Measurements from ENCODE around the gene ESYT2.
A peak's percentile ranks its signal among the peaks of the same experiment; 100 is the strongest.

Gene ESYT2

DNA sequence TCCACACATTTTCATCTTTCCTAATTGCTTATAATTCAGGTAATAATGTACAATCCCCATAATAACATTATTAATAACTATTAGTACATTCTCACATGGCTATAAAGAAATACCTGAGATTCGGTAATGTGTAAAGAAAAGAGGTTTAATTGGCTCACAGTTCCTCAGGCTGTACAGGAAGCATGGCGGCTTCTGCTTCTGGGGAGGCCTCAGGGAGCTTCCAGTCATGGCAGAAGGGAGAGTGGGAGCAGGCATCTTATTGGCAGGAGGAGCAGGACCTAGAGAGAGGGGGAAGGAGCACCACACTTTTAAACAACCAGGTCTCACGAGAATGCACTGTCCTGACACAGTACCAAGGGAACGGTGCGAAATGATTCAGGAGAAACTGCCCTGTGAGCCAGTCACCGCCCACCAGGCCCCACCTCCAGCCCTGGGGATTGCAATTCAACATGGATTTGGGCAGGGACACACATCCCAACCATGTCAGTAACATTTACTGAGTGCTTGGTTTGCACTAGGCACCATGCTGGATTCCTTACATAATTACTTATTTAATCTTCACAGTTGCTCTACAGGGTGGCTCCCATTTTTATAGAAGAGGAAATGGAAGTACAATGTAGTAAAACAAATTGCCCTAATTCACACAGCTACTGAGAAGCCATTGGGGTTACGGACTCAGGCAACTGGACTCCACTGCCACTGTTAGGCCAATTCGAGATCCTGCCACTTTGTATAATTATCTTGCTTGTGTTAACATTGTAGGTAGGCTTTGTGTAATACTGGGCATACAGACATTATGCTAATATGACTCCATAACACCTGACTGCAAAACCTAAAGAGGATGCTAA lies 8.7 kb upstream of the ESYT2 start:
- no peak overlapping the region for H3K4me3 ChIP-seq (ENCODE audit: control insufficient read depth, low read depth, low read length)
- TF ChIP-seq, protein P1, sequence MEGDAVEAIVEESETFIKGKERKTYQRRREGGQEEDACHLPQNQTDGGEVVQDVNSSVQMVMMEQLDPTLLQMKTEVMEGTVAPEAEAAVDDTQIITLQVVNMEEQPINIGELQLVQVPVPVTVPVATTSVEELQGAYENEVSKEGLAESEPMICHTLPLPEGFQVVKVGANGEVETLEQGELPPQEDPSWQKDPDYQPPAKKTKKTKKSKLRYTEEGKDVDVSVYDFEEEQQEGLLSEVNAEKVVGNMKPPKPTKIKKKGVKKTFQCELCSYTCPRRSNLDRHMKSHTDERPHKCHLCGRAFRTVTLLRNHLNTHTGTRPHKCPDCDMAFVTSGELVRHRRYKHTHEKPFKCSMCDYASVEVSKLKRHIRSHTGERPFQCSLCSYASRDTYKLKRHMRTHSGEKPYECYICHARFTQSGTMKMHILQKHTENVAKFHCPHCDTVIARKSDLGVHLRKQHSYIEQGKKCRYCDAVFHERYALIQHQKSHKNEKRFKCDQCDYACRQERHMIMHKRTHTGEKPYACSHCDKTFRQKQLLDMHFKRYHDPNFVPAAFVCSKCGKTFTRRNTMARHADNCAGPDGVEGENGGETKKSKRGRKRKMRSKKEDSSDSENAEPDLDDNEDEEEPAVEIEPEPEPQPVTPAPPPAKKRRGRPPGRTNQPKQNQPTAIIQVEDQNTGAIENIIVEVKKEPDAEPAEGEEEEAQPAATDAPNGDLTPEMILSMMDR (conservative IDR thresholded peaks at IDR 0.05; ENCODE audit: control insufficient read depth, insufficient read depth, low read depth, low read length) = no peak
- no peak for DNase-seq (ENCODE audit: low read depth)

DNA sequence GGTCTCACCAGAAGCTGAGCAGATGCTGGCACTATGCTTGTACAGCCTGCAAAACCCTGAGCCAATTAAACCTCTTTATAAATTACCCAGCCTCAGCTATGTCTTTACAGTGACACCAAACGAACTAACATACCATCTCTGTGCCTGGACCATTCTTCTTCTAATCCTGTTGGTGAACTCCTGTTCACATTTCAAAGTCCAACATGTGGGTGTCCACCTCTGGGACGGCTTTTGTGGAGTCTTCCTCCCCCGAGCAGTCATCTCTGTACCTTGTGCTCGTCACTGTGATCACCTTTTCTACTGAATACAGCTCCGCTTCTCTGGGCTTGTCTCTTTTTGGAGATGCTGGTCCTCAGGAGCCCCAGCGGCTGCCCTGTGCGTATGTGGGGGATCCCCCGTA lies 7.4 kb upstream of the ESYT2 start:
- no peak for DNase-seq (ENCODE audit: low read depth)
- no peak overlapping the region for H3K4me3 ChIP-seq (ENCODE audit: control insufficient read depth, low read depth, low read length)
- TF ChIP-seq, protein P1 (conservative IDR thresholded peaks at IDR 0.05; ENCODE audit: control insufficient read depth, insufficient read depth, low read depth, low read length) = no peak

DNA sequence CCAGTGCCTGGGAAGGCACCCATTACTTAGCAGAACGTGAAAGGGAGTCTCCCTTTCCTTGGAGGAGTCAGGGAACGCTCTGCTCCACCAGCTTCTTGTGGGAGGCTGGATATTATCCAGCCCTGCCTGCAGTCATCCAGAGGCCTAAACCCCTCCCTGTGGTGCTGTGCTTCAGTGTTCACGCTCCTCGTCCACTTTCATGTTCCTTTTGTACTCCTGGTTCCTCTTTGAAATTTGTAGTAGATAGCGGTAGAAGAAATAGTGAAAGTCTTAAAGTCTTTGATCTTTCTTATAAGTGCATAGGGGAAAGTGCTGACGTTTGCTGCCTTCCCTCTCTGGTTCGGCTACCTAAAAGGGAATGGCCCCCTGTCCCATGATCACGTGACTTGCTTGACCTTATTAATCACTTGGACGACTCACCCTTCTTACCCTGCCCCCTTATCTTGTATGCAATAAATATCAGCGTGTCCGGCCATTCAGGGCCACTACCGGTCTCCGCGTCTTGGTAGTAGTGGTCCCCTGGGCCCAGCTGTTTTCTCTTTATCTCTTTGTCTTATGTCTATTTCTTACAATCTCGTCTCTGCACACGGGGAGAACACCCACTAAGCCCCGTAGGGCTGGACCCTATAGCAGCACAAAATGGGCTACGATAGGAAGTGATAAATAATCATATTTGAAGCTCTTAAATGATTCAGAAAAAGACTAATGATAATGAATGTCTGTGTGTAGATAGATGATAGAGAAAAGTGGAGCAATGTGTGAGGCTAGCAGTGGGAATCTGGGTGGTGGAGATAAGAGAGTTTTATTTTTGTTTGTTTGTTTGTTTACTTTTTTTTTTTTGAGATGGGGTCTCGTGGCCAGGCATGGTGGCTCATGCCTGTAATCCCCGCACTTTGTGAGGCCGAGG lies 5.8 kb upstream of the ESYT2 start:
- TF ChIP-seq, protein P1 (conservative IDR thresholded peaks at IDR 0.05; ENCODE audit: control insufficient read depth, insufficient read depth, low read depth, low read length) = no peak
- no peak overlapping the region for H3K4me3 ChIP-seq (ENCODE audit: control insufficient read depth, low read depth, low read length)
- DNase-seq (ENCODE audit: low read depth) = peak; percentile 60

DNA sequence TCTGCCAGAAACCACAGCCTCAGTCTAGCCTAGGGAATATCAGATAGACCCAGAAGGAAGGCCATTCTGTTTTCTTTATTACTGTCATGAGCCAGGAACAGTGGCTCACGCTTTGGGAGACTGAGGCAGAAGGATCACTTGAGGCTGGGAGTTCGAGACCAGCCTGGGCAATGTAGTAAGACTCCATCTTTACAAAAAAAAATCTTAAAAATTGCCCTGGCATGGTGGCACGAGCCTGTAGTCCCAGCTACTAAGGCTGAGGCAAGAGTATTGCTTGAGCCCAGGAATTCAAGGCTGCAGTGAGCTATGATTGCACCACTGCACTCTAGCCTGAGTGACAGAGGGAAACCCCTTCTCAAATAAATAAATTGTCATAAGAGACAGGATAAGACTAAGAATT lies 3.7 kb upstream of the ESYT2 start:
- TF ChIP-seq, protein P1 (conservative IDR thresholded peaks at IDR 0.05; ENCODE audit: control insufficient read depth, insufficient read depth, low read depth, low read length) = no peak
- no peak overlapping the region for H3K4me3 ChIP-seq (ENCODE audit: control insufficient read depth, low read depth, low read length)
- DNase-seq (ENCODE audit: low read depth) = no peak

DNA sequence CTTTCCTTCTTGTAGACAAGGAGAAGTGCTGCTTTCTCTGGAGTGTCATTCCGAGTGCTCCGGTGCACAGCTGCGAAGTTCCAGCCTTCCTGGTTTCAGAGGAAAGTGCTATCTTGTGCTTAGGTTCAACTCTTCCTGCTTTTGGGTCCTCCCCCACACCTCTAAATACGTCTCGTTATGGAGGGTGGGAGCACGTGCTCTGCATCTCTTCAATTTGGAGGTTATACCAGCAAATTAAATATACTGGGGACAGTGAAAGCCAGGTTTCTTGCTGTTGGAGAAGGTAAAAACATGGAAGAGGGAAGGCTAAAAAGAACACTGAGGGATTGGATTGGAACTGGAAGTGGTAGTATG lies 2.4 kb upstream of the ESYT2 start:
- DNase-seq (ENCODE audit: low read depth) = no peak
- H3K4me3 ChIP-seq (ENCODE audit: control insufficient read depth, low read depth, low read length) = no peak overlapping the region
- TF ChIP-seq, protein P1 (conservative IDR thresholded peaks at IDR 0.05; ENCODE audit: control insufficient read depth, insufficient read depth, low read depth, low read length) = no peak

DNA sequence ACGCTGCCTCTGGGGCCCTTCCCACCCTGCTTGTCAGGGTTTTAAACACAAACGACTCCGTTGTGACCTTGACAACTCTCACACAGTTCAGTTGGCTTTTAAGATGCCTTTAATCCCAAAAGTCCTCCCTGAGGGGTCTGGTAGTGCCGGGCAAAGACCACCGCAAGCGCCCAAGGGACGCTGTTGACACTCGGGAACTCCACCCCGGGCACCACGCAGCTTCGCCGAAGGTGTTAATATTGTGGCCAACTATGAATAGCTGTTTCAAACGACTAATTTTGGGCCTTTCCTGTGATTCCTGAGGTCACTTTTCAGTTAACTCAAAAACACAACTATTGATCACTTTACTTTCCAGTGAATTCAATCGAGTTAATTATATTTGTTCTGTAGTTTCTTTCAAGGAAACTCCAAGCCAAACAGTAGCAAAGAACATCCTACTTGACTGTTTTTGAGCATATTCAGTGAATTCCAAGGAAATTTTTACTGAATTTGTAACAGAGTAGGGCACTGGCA lies 958 bp upstream of the ESYT2 start:
- DNase-seq (ENCODE audit: low read depth) = no peak
- TF ChIP-seq, protein P1 (conservative IDR thresholded peaks at IDR 0.05; ENCODE audit: control insufficient read depth, insufficient read depth, low read depth, low read length) = no peak
- H3K4me3 ChIP-seq (ENCODE audit: control insufficient read depth, low read depth, low read length) = peak overlapping the region; percentile 44
